NT2/D1 (cell line): ENCODE results near the gene ADGRG1.

Experiments used
- DNase-seq: peaks from one replicate; pipeline ENCODE4 v3.0.0-alpha.2; 2011; ENCODE audit warnings: low read depth, low spot score
- H3K27me3 ChIP-seq: 2 replicates; pipeline ENCODE4 v1.6.0; 2011; ENCODE audit warnings: mild to moderate bottlenecking; ENCODE audit not compliant: insufficient read length, insufficient read depth
- H3K36me3 ChIP-seq: 2 replicates; pipeline ENCODE4 v1.6.1; 2011; ENCODE audit warnings: mild to moderate bottlenecking, low read length, mixed read lengths; ENCODE audit not compliant: insufficient read depth, insufficient read length
- H3K4me1 ChIP-seq: 2 replicates; pipeline ENCODE4 v1.5.1; 2011; ENCODE audit not compliant: insufficient read depth, insufficient read length
- H3K4me3 ChIP-seq: 2 replicates; pipeline ENCODE4 v1.5.1; 2011; ENCODE audit warnings: low read depth; ENCODE audit not compliant: insufficient read length
- H3K9ac ChIP-seq: 2 replicates; pipeline ENCODE4 v1.6.0; 2011; ENCODE audit warnings: low read depth; ENCODE audit not compliant: insufficient read length
- H3K9me3 ChIP-seq: 2 replicates; pipeline ENCODE4 v1.5.1; 2011; ENCODE audit warnings: mild to moderate bottlenecking, low read length; ENCODE audit not compliant: insufficient read depth
- SUZ12 ChIP-seq: IDR thresholded peaks from 2 replicates; pipeline ENCODE4 v1.6.1; 2011; ENCODE audit not compliant: insufficient read length, insufficient read depth; ENCODE audit errors: extremely low read depth
- YY1 ChIP-seq: IDR thresholded peaks from 2 replicates; pipeline ENCODE4 v1.6.1; 2011; ENCODE audit not compliant: insufficient read length, insufficient read depth
- ZNF274 ChIP-seq: IDR thresholded peaks from 2 replicates; pipeline ENCODE4 v1.6.1; 2011; ENCODE audit warnings: mild to moderate bottlenecking, low read depth, low read length

Gene ADGRG1

DNA sequence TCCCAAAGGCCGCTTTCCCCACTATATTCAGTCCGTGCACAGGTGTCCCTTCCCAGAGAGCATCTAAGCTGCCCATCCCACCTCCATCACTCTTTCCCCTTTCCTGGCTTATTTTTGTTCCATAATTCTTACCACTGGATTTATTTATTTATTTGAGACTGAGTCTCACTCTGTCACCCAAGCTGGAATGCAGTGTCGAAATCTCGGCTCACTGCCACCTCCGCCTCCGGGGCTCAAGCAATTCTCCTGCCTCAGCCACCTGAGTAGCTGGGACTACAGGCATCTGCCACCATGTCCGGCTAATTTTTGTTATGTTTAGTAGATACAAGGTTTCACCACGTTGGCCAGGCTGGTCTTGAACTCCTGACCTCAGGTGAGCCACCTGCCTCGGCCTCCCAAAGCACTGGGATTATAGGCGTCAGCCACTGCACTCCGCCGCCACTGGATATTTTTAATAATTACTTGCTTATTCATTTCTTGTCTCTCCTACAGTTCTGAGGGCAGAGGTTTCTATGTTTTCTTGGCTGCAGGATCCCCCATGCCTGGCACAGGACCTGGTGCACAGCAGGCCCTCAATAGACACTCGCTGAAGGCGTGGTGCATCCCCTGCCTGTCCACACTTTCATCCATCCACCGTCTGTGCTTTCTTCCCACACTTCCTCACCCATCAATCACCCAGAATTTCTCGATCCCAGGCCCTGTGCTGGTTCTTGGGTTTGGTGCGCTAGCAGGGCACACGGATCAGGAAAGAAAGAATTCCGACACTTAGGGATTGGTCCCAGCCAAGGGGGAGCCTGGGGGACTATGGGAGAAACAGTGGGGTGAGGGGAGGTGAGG lies 9.9 kb upstream of the ADGRG1 start:
- H3K4me1 ChIP-seq: peaks cover 36% of the 10 kb centered on the region
- no peaks in the 10 kb centered on the region for H3K9me3 ChIP-seq
- H3K9ac ChIP-seq: peak overlapping the region; percentile 52
- DNase-seq: no peak
- H3K36me3 ChIP-seq: no peaks in the 10 kb centered on the region
- no peak overlapping the region for H3K4me3 ChIP-seq
- H3K27me3 ChIP-seq: no peaks in the 10 kb centered on the region
- TF ChIP-seq SUZ12 (no peak), YY1 (no peak), ZNF274 (no peak)

DNA sequence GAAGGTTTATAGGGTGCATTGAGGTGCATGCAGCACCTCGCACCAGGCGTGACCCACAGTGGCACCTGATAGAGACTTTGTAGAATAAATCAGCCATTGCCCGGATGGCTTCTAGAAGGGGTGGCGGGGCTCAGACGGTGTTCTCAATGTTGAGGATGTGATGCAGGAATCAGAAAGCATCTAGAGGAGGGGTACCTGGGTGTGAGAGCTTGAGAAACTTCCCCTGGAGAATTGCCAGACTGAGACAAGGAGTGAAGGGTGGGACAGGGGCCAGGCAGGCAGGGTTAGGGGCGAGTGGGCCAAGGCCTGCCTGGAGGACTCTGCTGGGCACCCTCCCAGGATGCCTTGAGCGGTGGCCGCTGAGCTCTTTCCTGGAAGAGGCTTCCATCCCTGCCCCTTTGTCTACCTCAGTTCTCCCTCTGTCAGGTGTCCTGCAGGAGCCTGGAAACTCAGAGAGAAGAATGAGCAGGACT lies 9.3 kb upstream of the ADGRG1 start:
- DNase-seq: no peak
- no peaks in the 10 kb centered on the region for H3K9me3 ChIP-seq
- no peaks in the 10 kb centered on the region for H3K27me3 ChIP-seq
- H3K4me1 ChIP-seq: peaks cover 40% of the 10 kb centered on the region
- H3K9ac ChIP-seq: peak overlapping the region; percentile 52
- H3K4me3 ChIP-seq: no peak overlapping the region
- no peaks in the 10 kb centered on the region for H3K36me3 ChIP-seq
- TF ChIP-seq ZNF274 (no peak), YY1 (no peak), SUZ12 (no peak)

DNA sequence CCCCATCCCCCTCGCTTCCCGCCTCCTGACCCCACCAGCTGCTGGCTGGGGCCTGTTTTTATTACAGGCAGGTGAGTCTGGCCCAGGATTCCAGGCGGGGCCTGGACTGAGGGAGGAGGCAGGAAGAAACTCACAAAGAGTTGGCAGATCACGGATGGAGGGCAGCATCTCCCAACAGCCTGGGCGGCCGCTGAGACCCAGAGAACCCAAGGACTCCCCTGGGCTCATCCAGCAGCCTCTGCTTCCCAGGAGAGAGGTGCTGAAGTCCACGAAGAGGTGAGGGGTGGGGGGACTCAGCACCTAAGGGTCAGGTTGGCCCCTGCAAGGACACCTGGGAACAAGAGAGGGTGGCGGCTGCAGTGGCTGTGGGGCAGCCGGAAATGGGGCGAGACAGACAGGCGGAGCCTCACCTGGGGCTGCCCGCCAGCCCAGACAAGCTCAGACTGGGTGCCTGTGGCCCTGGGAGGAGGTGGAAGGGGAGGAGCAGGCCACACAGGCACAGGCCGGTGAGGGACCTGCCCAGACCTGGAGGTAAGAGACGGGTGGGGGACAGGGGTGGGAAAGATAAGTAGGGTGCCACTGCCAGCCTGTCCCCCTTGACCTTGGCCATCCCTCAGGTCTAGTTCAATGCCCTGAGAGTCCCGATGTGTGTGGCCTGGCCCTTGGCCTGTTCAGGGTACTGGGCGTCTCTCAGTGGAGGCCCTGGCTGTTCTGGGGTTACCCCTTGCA lies 8.7 kb upstream of the ADGRG1 start:
- no peaks in the 10 kb centered on the region for H3K9me3 ChIP-seq
- no peak for TF ChIP-seq SUZ12
- TF ChIP-seq ZNF274: no peak
- TF ChIP-seq YY1: no peak
- no peak for DNase-seq
- H3K9ac ChIP-seq: peak overlapping the region; percentile 47
- H3K4me1 ChIP-seq: peaks cover 46% of the 10 kb centered on the region
- no peak overlapping the region for H3K4me3 ChIP-seq
- no peaks in the 10 kb centered on the region for H3K36me3 ChIP-seq
- H3K27me3 ChIP-seq: no peaks in the 10 kb centered on the region

DNA sequence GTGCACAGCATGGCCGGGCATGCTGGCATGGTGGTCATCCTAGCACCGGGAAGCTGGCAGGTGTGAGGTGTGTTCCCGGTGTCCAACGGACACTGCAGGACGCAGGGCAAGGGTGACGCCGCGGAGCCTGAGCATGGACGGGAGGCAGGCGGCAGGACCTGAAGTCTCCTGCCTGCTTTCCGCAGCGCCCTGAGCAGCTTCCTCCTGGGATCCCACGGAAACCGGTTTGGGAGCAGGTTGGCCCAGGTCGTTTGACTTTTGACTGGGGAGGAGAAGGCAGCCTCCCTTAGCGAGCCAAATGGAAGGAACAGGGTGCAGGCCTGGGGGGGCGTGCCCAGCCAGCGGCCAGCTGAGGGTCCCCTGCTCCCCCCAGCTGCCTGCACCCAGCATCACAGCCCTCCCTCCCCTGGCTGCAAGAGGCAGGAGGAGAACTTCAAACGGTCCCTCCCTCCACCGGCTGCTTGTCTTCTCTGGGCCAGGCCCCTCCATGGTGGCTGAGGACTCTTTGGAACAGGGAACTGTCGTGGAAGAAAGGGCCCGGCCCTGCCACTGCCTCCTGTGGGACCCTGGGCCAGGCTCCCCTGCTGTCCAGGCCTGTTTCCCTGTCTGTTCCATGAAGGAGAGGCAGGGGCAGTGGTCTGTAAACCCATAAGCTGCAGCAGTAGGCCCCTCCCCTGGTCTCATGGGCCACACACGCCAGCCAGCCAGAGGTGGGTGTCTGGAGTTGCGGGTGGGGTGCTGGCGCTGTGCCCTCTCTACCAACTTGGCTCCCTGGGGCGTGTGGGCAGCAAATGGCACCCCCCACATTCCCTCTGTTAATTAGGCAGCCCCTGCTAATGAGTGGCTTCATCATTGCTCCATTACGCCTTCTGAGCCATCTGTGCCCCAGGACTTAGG lies 7.8 kb upstream of the ADGRG1 start:
- no peak for DNase-seq
- Histone ChIP-seq H3K9ac (peak overlapping the region; percentile 47), H3K4me3 (no peak overlapping the region)

DNA sequence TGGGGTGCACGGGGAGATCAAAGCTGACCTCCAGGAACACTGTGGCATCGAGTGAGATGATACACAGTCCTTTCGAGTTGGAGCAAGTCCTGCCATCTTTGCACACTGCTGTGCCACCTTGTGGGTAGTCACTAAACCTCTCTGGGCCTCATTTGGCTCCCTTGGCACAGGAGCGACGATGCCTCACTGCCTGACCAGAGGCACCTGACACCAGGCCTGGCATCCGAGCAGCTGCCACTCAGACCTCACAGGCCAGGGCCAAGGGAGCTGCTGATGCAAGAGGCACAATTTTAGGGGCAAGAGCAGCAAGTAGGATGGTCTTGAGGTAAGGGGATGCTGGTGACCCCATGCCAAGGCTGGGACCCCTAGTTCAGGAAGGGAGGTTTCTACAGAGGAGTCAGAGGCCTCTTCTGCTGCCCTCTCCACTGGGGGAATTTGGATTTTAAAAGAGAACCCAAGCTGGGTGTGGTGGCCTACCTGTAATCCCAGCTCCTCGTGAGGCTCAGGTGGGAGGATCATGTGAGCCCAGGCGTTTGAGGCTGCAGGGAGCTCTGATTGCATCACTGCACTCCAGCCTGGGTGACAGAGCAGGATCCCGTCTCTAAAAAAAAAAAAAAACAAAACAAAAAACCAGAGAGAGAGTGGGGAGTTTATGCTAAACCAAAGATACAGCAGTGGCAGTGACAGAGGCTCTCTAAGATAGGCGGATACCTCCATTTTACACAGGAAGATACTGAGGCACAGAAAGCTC lies 6.7 kb upstream of the ADGRG1 start:
- H3K36me3 ChIP-seq: no peaks in the 10 kb centered on the region
- peaks cover 54% of the 10 kb centered on the region for H3K4me1 ChIP-seq
- H3K9me3 ChIP-seq: no peaks in the 10 kb centered on the region
- no peak overlapping the region for H3K4me3 ChIP-seq
- DNase-seq: no peak
- no peaks in the 10 kb centered on the region for H3K27me3 ChIP-seq
- H3K9ac ChIP-seq: no peak overlapping the region
- no peak for TF ChIP-seq YY1
- no peak for TF ChIP-seq ZNF274
- TF ChIP-seq SUZ12: no peak

More for the DNA sequence above, 7.8 kb upstream of the ADGRG1 start:
- TF ChIP-seq YY1 (no peak), SUZ12 (no peak), ZNF274 (no peak)
- peaks cover 52% of the 10 kb centered on the region for H3K4me1 ChIP-seq
- no peaks in the 10 kb centered on the region for H3K36me3 ChIP-seq
- H3K9me3 ChIP-seq: no peaks in the 10 kb centered on the region
- no peaks in the 10 kb centered on the region for H3K27me3 ChIP-seq
